ENCODE data around the gene ACTR10. TPM values are rescaled to one million over a fixed set of nuclear protein-coding genes. Genes with fewer than 3 reads are reported as not detected.

Gene ACTR10
- total RNA-seq, 1 donor from 2014 or later = 119 TPM

DNA sequence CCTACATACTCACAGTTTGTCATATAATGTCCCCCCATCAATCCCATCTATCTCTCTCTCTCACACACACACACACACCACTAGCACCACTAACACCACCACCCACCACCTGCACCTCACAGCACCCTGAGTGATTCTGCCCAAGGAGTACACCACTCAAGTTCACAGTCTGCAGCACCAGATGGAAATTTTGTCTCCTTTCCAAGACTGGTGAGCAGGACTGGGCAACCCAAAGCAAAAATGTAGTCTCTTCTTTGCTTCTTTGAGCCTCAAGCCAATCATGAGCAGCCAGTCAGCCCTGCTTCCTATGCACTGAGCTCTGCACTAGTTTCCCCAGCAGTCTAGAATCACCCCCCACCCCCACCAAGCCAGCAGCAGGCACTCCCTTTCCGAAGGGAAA, 32.9 kb upstream of the ACTR10 start:
- Mint-ChIP-seq H3K27ac (no peak overlapping the region), H3K4me1 (peaks cover 10% of the 10 kb centered on the region)

GRCh38 chr14:58167891-58168290, 32.1 kb upstream of the ACTR10 start:
- TF ChIP-seq EZH2 (IDR thresholded peaks at IDR 0.05) (no peak), CTCF (IDR thresholded peaks at IDR 0.05) (no peak), EZH2phosphoT487 (IDR thresholded peaks at IDR 0.05) (no peak)
- no peak overlapping the region for H3K9ac ChIP-seq
- Mint-ChIP-seq H3K36me3 (no peaks in the 10 kb centered on the region), H3K4me1 (peaks cover 10% of the 10 kb centered on the region), H3K9me3 (no peaks in the 10 kb centered on the region), H3K27me3 (ENCODE audit: insufficient read depth, low read depth) (peaks cover 5% of the 10 kb centered on the region), H3K4me3 (no peak overlapping the region), H3K27ac (no peak overlapping the region)
- H3K27ac ChIP-seq = no peak overlapping the region
- no peaks in the 10 kb centered on the region for H4K20me1 ChIP-seq (ENCODE audit: low read depth)
- H3K4me1 ChIP-seq = no peaks in the 10 kb centered on the region
- no peak overlapping the region for H3K4me2 ChIP-seq
- no peaks in the 10 kb centered on the region for H3F3A ChIP-seq (ENCODE audit: low read depth)
- H3K36me3 ChIP-seq = no peaks in the 10 kb centered on the region
- H3K9me3 ChIP-seq (ENCODE audit: low read depth) = no peaks in the 10 kb centered on the region
- H3K79me2 ChIP-seq (ENCODE audit: low read depth) = no peaks in the 10 kb centered on the region
- no peak overlapping the region for H2AFZ ChIP-seq (replicated peaks)
- H3K27me3 ChIP-seq = no peaks in the 10 kb centered on the region
- no peak overlapping the region for H3K4me3 ChIP-seq
- no peak for DNase-seq (ENCODE audit: low spot score)

More for the DNA sequence above, 32.9 kb upstream of the ACTR10 start:
- no peak overlapping the region for H3K4me3 Mint-ChIP-seq
- peaks cover 5% of the 10 kb centered on the region for H3K27me3 Mint-ChIP-seq (ENCODE audit: insufficient read depth, low read depth)
- no peaks in the 10 kb centered on the region for H4K20me1 ChIP-seq (ENCODE audit: low read depth)
- no peaks in the 10 kb centered on the region for H3K36me3 Mint-ChIP-seq
- no peaks in the 10 kb centered on the region for H3K27me3 ChIP-seq
- no peaks in the 10 kb centered on the region for H3K79me2 ChIP-seq (ENCODE audit: low read depth)
- peak overlapping the region; percentile 66 for H2AFZ ChIP-seq (replicated peaks)
- H3K9ac ChIP-seq = no peak overlapping the region
- H3K4me3 ChIP-seq = no peak overlapping the region
- no peak overlapping the region for H3K27ac ChIP-seq
- no peak overlapping the region for H3K4me2 ChIP-seq
- no peaks in the 10 kb centered on the region for H3F3A ChIP-seq (ENCODE audit: low read depth)
- H3K9me3 ChIP-seq (ENCODE audit: low read depth) = no peaks in the 10 kb centered on the region
- TF ChIP-seq EZH2 (IDR thresholded peaks at IDR 0.05) (no peak), CTCF (IDR thresholded peaks at IDR 0.05) (no peak), EZH2phosphoT487 (IDR thresholded peaks at IDR 0.05) (no peak)
- no peaks in the 10 kb centered on the region for H3K36me3 ChIP-seq
- DNase-seq (ENCODE audit: low spot score) = no peak
- no peaks in the 10 kb centered on the region for H3K9me3 Mint-ChIP-seq
- no peaks in the 10 kb centered on the region for H3K4me1 ChIP-seq

- Histone ChIP-seq H3K36me3 (no peaks in the 10 kb centered on the region), H2AFZ (replicated peaks) (no peak overlapping the region), H3K4me2 (no peak overlapping the region), H3K4me1 (no peaks in the 10 kb centered on the region), H3F3A (ENCODE audit: low read depth) (no peaks in the 10 kb centered on the region), H4K20me1 (ENCODE audit: low read depth) (no peaks in the 10 kb centered on the region), H3K9me3 (ENCODE audit: low read depth) (no peaks in the 10 kb centered on the region), H3K9ac (no peak overlapping the region), H3K27ac (no peak overlapping the region), H3K4me3 (no peak overlapping the region), H3K27me3 (no peaks in the 10 kb centered on the region), H3K79me2 (ENCODE audit: low read depth) (no peaks in the 10 kb centered on the region)
- DNase-seq (ENCODE audit: low spot score) = peak; percentile 70
- Mint-ChIP-seq H3K27me3 (ENCODE audit: insufficient read depth, low read depth) (peaks cover 5% of the 10 kb centered on the region), H3K36me3 (no peaks in the 10 kb centered on the region), H3K27ac (no peak overlapping the region), H3K4me1 (peaks cover 10% of the 10 kb centered on the region), H3K4me3 (no peak overlapping the region), H3K9me3 (no peaks in the 10 kb centered on the region)
- TF ChIP-seq CTCF (IDR thresholded peaks at IDR 0.05) (no peak), EZH2phosphoT487 (IDR thresholded peaks at IDR 0.05) (no peak), EZH2 (IDR thresholded peaks at IDR 0.05) (no peak)
Measured at GRCh38 chr14:58171090-58171489, 28.9 kb upstream of the ACTR10 start.

Data from neural progenitor cell (in vitro differentiated cells).